Measurements from ENCODE around the gene NDRG4. TPM values are rescaled to one million over a fixed set of nuclear protein-coding genes. Genes with fewer than 3 reads are reported as not detected.

The NDRG4 gene
- total RNA-seq, 1 donor from 2014 or later: 42.9 TPM

GRCh38 chr16:58519707-58520106 lies 19.8 kb downstream of the NDRG4 start:
- Mint-ChIP-seq H3K27me3 (no peaks in the 10 kb centered on the region), H3K27ac (peak overlapping the region; percentile 86), H3K9me3 (no peaks in the 10 kb centered on the region), H3K36me3 (peaks cover 31% of the 10 kb centered on the region), H3K4me1 (ENCODE audit: unreplicated experiment) (peaks cover 10% of the 10 kb centered on the region), H3K4me3 (peak overlapping the region; percentile 60)
- no peak for TF ChIP-seq CTCF (conservative IDR thresholded peaks at IDR 0.05)
- no peak for DNase-seq (ENCODE audit: extremely low spot score, unreplicated experiment)

GRCh38 chr16:58530179-58530578 lies 30.2 kb downstream of the NDRG4 start:
- H3K27ac Mint-ChIP-seq: no peak overlapping the region
- no peaks in the 10 kb centered on the region for H3K4me1 Mint-ChIP-seq (ENCODE audit: unreplicated experiment)

GRCh38 chr16:58532414-58532813 lies 32.5 kb downstream of the NDRG4 start:
- Mint-ChIP-seq H3K9me3 (no peaks in the 10 kb centered on the region), H3K4me1 (ENCODE audit: unreplicated experiment) (no peaks in the 10 kb centered on the region), H3K27me3 (no peaks in the 10 kb centered on the region), H3K36me3 (peaks cover 31% of the 10 kb centered on the region), H3K4me3 (no peak overlapping the region), H3K27ac (no peak overlapping the region)
- no peak for TF ChIP-seq CTCF (conservative IDR thresholded peaks at IDR 0.05)
- no peak for DNase-seq (ENCODE audit: extremely low spot score, unreplicated experiment)

More at GRCh38 chr16:58530179-58530578, 30.2 kb downstream of the NDRG4 start:
- no peaks in the 10 kb centered on the region for H3K9me3 Mint-ChIP-seq
- no peak for TF ChIP-seq CTCF (conservative IDR thresholded peaks at IDR 0.05)
- DNase-seq (ENCODE audit: extremely low spot score, unreplicated experiment): no peak
- H3K27me3 Mint-ChIP-seq: no peaks in the 10 kb centered on the region
- H3K36me3 Mint-ChIP-seq: peaks cover 38% of the 10 kb centered on the region
- H3K4me3 Mint-ChIP-seq: no peak overlapping the region

- no peak overlapping the region for H3K4me3 Mint-ChIP-seq
- H3K36me3 Mint-ChIP-seq: peaks cover 38% of the 10 kb centered on the region
- no peak for DNase-seq (ENCODE audit: extremely low spot score, unreplicated experiment)
- no peak overlapping the region for H3K27ac Mint-ChIP-seq
- H3K9me3 Mint-ChIP-seq: no peaks in the 10 kb centered on the region
- no peak for TF ChIP-seq CTCF (conservative IDR thresholded peaks at IDR 0.05)
- no peaks in the 10 kb centered on the region for H3K27me3 Mint-ChIP-seq
- H3K4me1 Mint-ChIP-seq (ENCODE audit: unreplicated experiment): no peaks in the 10 kb centered on the region
Observed at GRCh38 chr16:58533751-58534470, 34.0 kb downstream of the NDRG4 start.

- Mint-ChIP-seq H3K27me3 (no peaks in the 10 kb centered on the region), H3K27ac (no peak overlapping the region), H3K36me3 (peaks cover 38% of the 10 kb centered on the region), H3K9me3 (no peaks in the 10 kb centered on the region), H3K4me1 (ENCODE audit: unreplicated experiment) (no peaks in the 10 kb centered on the region), H3K4me3 (no peak overlapping the region)
- no peak for DNase-seq (ENCODE audit: extremely low spot score, unreplicated experiment)
- TF ChIP-seq CTCF (conservative IDR thresholded peaks at IDR 0.05): no peak
Observed at GRCh38 chr16:58535100-58535499, 35.2 kb downstream of the NDRG4 start.

Data from type B pancreatic cell (in vitro differentiated cells).